GM12872 (cell line): ENCODE results near the gene LEFTY2.

Source experiments
- CTCF ChIP-seq: IDR thresholded peaks from 3 replicates; pipeline ENCODE4 v1.5.1; 2011; ENCODE audit warnings: low read depth, mild to moderate bottlenecking, low read length, moderate library complexity; ENCODE audit not compliant: insufficient read depth

Gene LEFTY2

GRCh38 chr1:225897595-225898514 lies 43.2 kb downstream of the LEFTY2 start:
- TF ChIP-seq CTCF = no peak

- no peak for TF ChIP-seq CTCF
Measured at GRCh38 chr1:225896937-225897549, 44.0 kb downstream of the LEFTY2 start.

- no peak for TF ChIP-seq CTCF
Measured at GRCh38 chr1:225896494-225896893, 44.5 kb downstream of the LEFTY2 start.

- no peak for TF ChIP-seq CTCF
Measured at GRCh38 chr1:225892307-225892706, 48.7 kb downstream of the LEFTY2 start.

GRCh38 chr1:225891229-225891972 lies 49.6 kb downstream of the LEFTY2 start:
- no peak for TF ChIP-seq CTCF

- no peak for TF ChIP-seq CTCF
Measured at GRCh38 chr1:225890346-225891228, 50.4 kb downstream of the LEFTY2 start.
